Posterior vena cava (tissue), 2 donors: Measurements from ENCODE around the gene EIF3B. TPM values are rescaled to one million over a fixed set of nuclear protein-coding genes. Genes with fewer than 3 reads are reported as not detected.
"Not testable (repeated sequence)": the region's sequence is repeated elsewhere in the genome, so short reads cannot be mapped to it uniquely, and the experiment has no call there.

ENCODE experiments used
- DNase-seq: peaks from one replicate; pipeline ENCODE4 v3.0.0-alpha.2; 2020; ENCODE audit warnings: low spot score
- intact Hi-C, 2 donors: fragments of 100-400 bp; cut with DNase I; formaldehyde crosslinking; loops; one replicate each; pipeline versions ENCODE4 v1.14.1 to v1.14.2; 2022 to 2023
- total RNA-seq, 2 donors: library from RNA; stranded (reverse); fragmentation: NEBNext Ultra II Directional; extraction: Animal tissue kit (Norgen Biotek cat#: 25700); gene quantifications; one replicate each; pipeline ENCODE4 v1.2.1, GENCODE V29; 2021
- donor health status: DM: yes; HTN: yes; CAD: no.
- donor health status: DM: yes; HTN: yes; CAD: no.

The EIF3B gene
- total RNA-seq, 2 donors from 2014 or later = 78.1 to 90.1 TPM

- intact Hi-C loops = no loop called here
- no peak for DNase-seq
Measured at GRCh38 chr7:2412587-2413201, 58.1 kb downstream of the EIF3B start.

- DNase-seq = no peak
- intact Hi-C loops = no loop called here
Measured at GRCh38 chr7:2416063-2416462, 61.4 kb downstream of the EIF3B start.

GRCh38 chr7:2416650-2417049 is 62.0 kb downstream of the EIF3B start:
- intact Hi-C loops = no loop called here
- no peak for DNase-seq

GRCh38 chr7:2417178-2417577 is 62.6 kb downstream of the EIF3B start:
- DNase-seq, intact Hi-C loops: not testable (repeated sequence)

- DNase-seq = no peak
- intact Hi-C loops = no loop called here
Measured at GRCh38 chr7:2417981-2418481, 63.4 kb downstream of the EIF3B start.

- intact Hi-C loops = no loop called here
- DNase-seq = no peak
Measured at GRCh38 chr7:2420216-2420933, 65.7 kb downstream of the EIF3B start.

- intact Hi-C loops = no loop called here
- DNase-seq = no peak
Measured at GRCh38 chr7:2421943-2422310, 67.3 kb downstream of the EIF3B start.

GRCh38 chr7:2425749-2426148 is 71.1 kb downstream of the EIF3B start:
- intact Hi-C loops = no loop called here

More at GRCh38 chr7:2425749-2426148, 71.1 kb downstream of the EIF3B start:
- DNase-seq = no peak

Other genes with a start within 250 kb of the EIF3B start
- 10 to 100 TPM; 17.3 to 24.7 TPM for gene MAD1L1, start 121.9 kb upstream of the EIF3B start, total RNA-seq
- gene MRM2, start 112.6 kb upstream of the EIF3B start, total RNA-seq = 10 to 100 TPM; 12.3 to 15.6 TPM
- gene NUDT1, start 112.6 kb upstream of the EIF3B start, total RNA-seq = 10 to 100 TPM; 12.4 to 18.6 TPM
- 10 to 100 TPM; 34.2 to 35.9 TPM for gene SNX8, start 40.4 kb upstream of the EIF3B start, total RNA-seq
- gene CHST12, start 48.8 kb downstream of the EIF3B start, total RNA-seq = 10 to 100 TPM; 21.4 to 28.3 TPM
- gene GRIFIN, start 121.6 kb downstream of the EIF3B start, total RNA-seq = not detected
- gene LFNG, start 164.9 kb downstream of the EIF3B start, total RNA-seq = 10 to 100 TPM; 15.2 to 16.5 TPM
- gene BRAT1, start 200.7 kb downstream of the EIF3B start, total RNA-seq = 10 to 100 TPM; 16.3 to 17.2 TPM
- 10 to 100 TPM; 14.6 to 19.1 TPM for gene IQCE, start 204.2 kb downstream of the EIF3B start, total RNA-seq